Effector memory CD8-positive, alpha-beta T cell (primary cell): ENCODE results near the gene BATF.

ENCODE experiments used
- ATAC-seq: fragments of 150-1000 bp; cut with Tn5 transposase; replicated peaks from 2 replicates; pipeline ENCODE4 v1.10.0; 2021; ENCODE audit warnings: mild to moderate bottlenecking, moderate library complexity
- DNase-seq, 3 experiments: peaks; one replicate each; pipeline ENCODE4 v3.0.0; 2021
- H3K27ac Mint-ChIP-seq, 2 donors: one replicate each; pipeline ENCODE4 v1.8.0; 2022; ENCODE audit warnings: mild to moderate bottlenecking in 2 of 2, mixed read lengths in 2 of 2, moderate library complexity in 2 of 2
- H3K27me3 Mint-ChIP-seq, 2 donors: one replicate each; pipeline ENCODE4 v1.8.0; 2022; ENCODE audit warnings: mixed read lengths in 2 of 2
- H3K36me3 Mint-ChIP-seq: one replicate; pipeline ENCODE4 v1.8.0; 2022; ENCODE audit warnings: mild to moderate bottlenecking, moderate library complexity, mixed read lengths; ENCODE audit not compliant: insufficient read depth
- H3K4me1 Mint-ChIP-seq, 2 donors: one replicate each; pipeline ENCODE4 v1.8.0; 2022; ENCODE audit warnings: low read depth in 2 of 2, mixed read lengths in 2 of 2
- H3K4me3 Mint-ChIP-seq, 2 donors: one replicate each; pipeline ENCODE4 v1.8.0; 2022; ENCODE audit warnings: mild to moderate bottlenecking in 2 of 2, mixed read lengths in 2 of 2, moderate library complexity in 2 of 2
- H3K9me3 Mint-ChIP-seq, 2 donors: one replicate each; pipeline ENCODE4 v1.8.0; 2022; ENCODE audit warnings: mixed read lengths in 2 of 2

Gene BATF

GRCh38 chr14:75511201-75511600, 11.1 kb upstream of the BATF start:
- no peak for ATAC-seq
- Mint-ChIP-seq H3K36me3 (peaks cover 7% of the 10 kb centered on the region), H3K27me3 (no peaks in the 10 kb centered on the region), H3K27ac (peak overlapping the region in 1 of 2 donors; percentile 58), H3K9me3 (peaks cover 0 to 7% of the 10 kb centered on the region in 2 donors), H3K4me1 (peaks cover 22 to 28% of the 10 kb centered on the region in 2 donors), H3K4me3 (no peak overlapping the region)
- DNase-seq = no peak

GRCh38 chr14:75513911-75514672, 8.2 kb upstream of the BATF start:
- ATAC-seq (peak; percentile 61), DNase-seq (peak; percentile 32 to 48 (median 33))
- Mint-ChIP-seq H3K4me1 (peaks cover 22 to 34% of the 10 kb centered on the region in 2 donors), H3K9me3 (peaks cover 0 to 6% of the 10 kb centered on the region in 2 donors), H3K36me3 (peaks cover 7% of the 10 kb centered on the region), H3K27ac (peak overlapping the region; percentile 92 to 96), H3K4me3 (peak overlapping the region; percentile 83 to 85), H3K27me3 (no peaks in the 10 kb centered on the region)

GRCh38 chr14:75514673-75515628, 7.3 kb upstream of the BATF start:
- peak; percentile 77 for ATAC-seq
- H3K4me3 Mint-ChIP-seq = peak overlapping the region; percentile 83 to 85
- no peaks in the 10 kb centered on the region for H3K27me3 Mint-ChIP-seq
- H3K4me1 Mint-ChIP-seq = peaks cover 22 to 36% of the 10 kb centered on the region in 2 donors
- peak; percentile 55 to 60 (median 59) for DNase-seq
- peaks cover 7% of the 10 kb centered on the region for H3K36me3 Mint-ChIP-seq
- peaks cover 0 to 6% of the 10 kb centered on the region in 2 donors for H3K9me3 Mint-ChIP-seq
- H3K27ac Mint-ChIP-seq = peak overlapping the region; percentile 92 to 96

GRCh38 chr14:75515629-75515996, 6.7 kb upstream of the BATF start:
- Mint-ChIP-seq H3K9me3 (peaks cover 0 to 6% of the 10 kb centered on the region in 2 donors), H3K36me3 (peaks cover 7% of the 10 kb centered on the region), H3K27ac (peak overlapping the region; percentile 92 to 96), H3K4me1 (peaks cover 22 to 38% of the 10 kb centered on the region in 2 donors), H3K27me3 (no peaks in the 10 kb centered on the region), H3K4me3 (peak overlapping the region; percentile 83 to 85)
- DNase-seq (no peak), ATAC-seq (peak; percentile 31)

GRCh38 chr14:75518625-75519024, 3.6 kb upstream of the BATF start:
- no peak for DNase-seq
- Mint-ChIP-seq H3K4me3 (no peak overlapping the region), H3K9me3 (no peaks in the 10 kb centered on the region), H3K4me1 (peaks cover 47 to 61% of the 10 kb centered on the region in 2 donors), H3K27ac (no peak overlapping the region), H3K27me3 (no peaks in the 10 kb centered on the region), H3K36me3 (peaks cover 14% of the 10 kb centered on the region)
- ATAC-seq = no peak

GRCh38 chr14:75519394-75519793, 2.9 kb upstream of the BATF start:
- ATAC-seq (no peak), DNase-seq (no peak)
- peaks cover 48 to 61% of the 10 kb centered on the region in 2 donors for H3K4me1 Mint-ChIP-seq
- H3K27ac Mint-ChIP-seq = peak overlapping the region in 1 of 2 donors; percentile 41
- no peak overlapping the region for H3K4me3 Mint-ChIP-seq
- no peaks in the 10 kb centered on the region for H3K9me3 Mint-ChIP-seq
- H3K36me3 Mint-ChIP-seq = peaks cover 14% of the 10 kb centered on the region
- no peaks in the 10 kb centered on the region for H3K27me3 Mint-ChIP-seq

- ATAC-seq = no peak
- peak overlapping the region; percentile 41 to 98 for H3K27ac Mint-ChIP-seq
- no peak for DNase-seq
- no peaks in the 10 kb centered on the region for H3K27me3 Mint-ChIP-seq
- peak overlapping the region; percentile 2 to 100 for H3K4me3 Mint-ChIP-seq
- no peaks in the 10 kb centered on the region for H3K9me3 Mint-ChIP-seq
- H3K36me3 Mint-ChIP-seq = peaks cover 18% of the 10 kb centered on the region
- peaks cover 49 to 61% of the 10 kb centered on the region in 2 donors for H3K4me1 Mint-ChIP-seq
Observed at GRCh38 chr14:75519826-75520728, 2.2 kb upstream of the BATF start.

- Mint-ChIP-seq H3K4me3 (peak overlapping the region; percentile 2 to 100), H3K9me3 (no peaks in the 10 kb centered on the region), H3K36me3 (peaks cover 18% of the 10 kb centered on the region), H3K27me3 (no peaks in the 10 kb centered on the region), H3K4me1 (peaks cover 50 to 61% of the 10 kb centered on the region in 2 donors), H3K27ac (peak overlapping the region; percentile 98 to 99)
- DNase-seq = no peak
- ATAC-seq = no peak
Observed at GRCh38 chr14:75520852-75521251, 1.4 kb upstream of the BATF start.

- no peaks in the 10 kb centered on the region for H3K9me3 Mint-ChIP-seq
- ATAC-seq = peak; percentile 14
- DNase-seq = no peak
- H3K36me3 Mint-ChIP-seq = peaks cover 23% of the 10 kb centered on the region
- peak overlapping the region; percentile 98 to 100 for H3K4me3 Mint-ChIP-seq
- H3K27ac Mint-ChIP-seq = peak overlapping the region; percentile 98 to 99
- H3K27me3 Mint-ChIP-seq = no peaks in the 10 kb centered on the region
- H3K4me1 Mint-ChIP-seq = peaks cover 52 to 64% of the 10 kb centered on the region in 2 donors
Observed at GRCh38 chr14:75521415-75522199, 662 bp upstream of the BATF start.

GRCh38 chr14:75522983-75523318, 682 bp downstream of the BATF start:
- Mint-ChIP-seq H3K27ac (peak overlapping the region; percentile 98 to 99), H3K4me1 (peaks cover 63 to 71% of the 10 kb centered on the region in 2 donors), H3K4me3 (peak overlapping the region; percentile 98 to 100), H3K9me3 (no peaks in the 10 kb centered on the region), H3K36me3 (peaks cover 27% of the 10 kb centered on the region), H3K27me3 (no peaks in the 10 kb centered on the region)
- no peak for DNase-seq
- ATAC-seq = no peak

- peak overlapping the region; percentile 98 to 100 for H3K4me3 Mint-ChIP-seq
- H3K9me3 Mint-ChIP-seq = no peaks in the 10 kb centered on the region
- H3K36me3 Mint-ChIP-seq = peaks cover 32% of the 10 kb centered on the region
- no peak for ATAC-seq
- H3K4me1 Mint-ChIP-seq = peaks cover 70 to 79% of the 10 kb centered on the region in 2 donors
- DNase-seq = no peak
- no peaks in the 10 kb centered on the region for H3K27me3 Mint-ChIP-seq
- peak overlapping the region; percentile 98 to 99 for H3K27ac Mint-ChIP-seq
Observed at GRCh38 chr14:75523771-75524171, 1.5 kb downstream of the BATF start.

GRCh38 chr14:75525969-75526368, 3.7 kb downstream of the BATF start:
- Mint-ChIP-seq H3K27me3 (no peaks in the 10 kb centered on the region), H3K27ac (peak overlapping the region; percentile 98 to 99), H3K9me3 (no peaks in the 10 kb centered on the region), H3K4me3 (peak overlapping the region; percentile 98 to 100), H3K4me1 (peaks cover 68 to 81% of the 10 kb centered on the region in 2 donors), H3K36me3 (peaks cover 42% of the 10 kb centered on the region)
- DNase-seq (no peak), ATAC-seq (no peak)
